Activated naive CD4-positive, alpha-beta T cell treated with anti-CD3 and anti-CD28 coated beads, Interleukin-2, amount 10 ng/mL, durations not matched to agents 7 days and 5 days (primary cell): ENCODE measurements around the gene PGM2L1.
"Not testable (repeated sequence)": the region's sequence is repeated elsewhere in the genome, so short reads cannot be mapped to it uniquely, and the experiment has no call there.

Experiments
- CTCF ChIA-PET: fragments of 350-600 bp; sonication (Branson Sonifier 250); formaldehyde crosslinking; loops from one replicate; lab custom pipeline; 2021; ENCODE audit warnings: antibody characterized with exemption; lab: Charles Lee
- DNase-seq: peaks from one replicate; pipeline ENCODE4 v3.0.0-alpha.2; 2020
- H3K27ac Mint-ChIP-seq: one replicate; pipeline ENCODE4 v1.8.0; 2021; ENCODE audit warnings: mild to moderate bottlenecking, moderate library complexity, mixed read lengths
- H3K27me3 Mint-ChIP-seq: one replicate; pipeline ENCODE4 v1.8.0; 2021; ENCODE audit warnings: mild to moderate bottlenecking, mixed read lengths
- H3K36me3 Mint-ChIP-seq: one replicate; pipeline ENCODE4 v1.8.0; 2021; ENCODE audit warnings: mixed read lengths
- H3K4me1 Mint-ChIP-seq: one replicate; pipeline ENCODE4 v1.8.0; 2021; ENCODE audit warnings: mixed read lengths
- H3K4me3 Mint-ChIP-seq: one replicate; pipeline ENCODE4 v1.8.0; 2021; ENCODE audit warnings: mild to moderate bottlenecking, moderate library complexity, mixed read lengths
- H3K9me3 Mint-ChIP-seq: one replicate; pipeline ENCODE4 v1.8.0; 2021; ENCODE audit warnings: mixed read lengths

Gene PGM2L1

DNA sequence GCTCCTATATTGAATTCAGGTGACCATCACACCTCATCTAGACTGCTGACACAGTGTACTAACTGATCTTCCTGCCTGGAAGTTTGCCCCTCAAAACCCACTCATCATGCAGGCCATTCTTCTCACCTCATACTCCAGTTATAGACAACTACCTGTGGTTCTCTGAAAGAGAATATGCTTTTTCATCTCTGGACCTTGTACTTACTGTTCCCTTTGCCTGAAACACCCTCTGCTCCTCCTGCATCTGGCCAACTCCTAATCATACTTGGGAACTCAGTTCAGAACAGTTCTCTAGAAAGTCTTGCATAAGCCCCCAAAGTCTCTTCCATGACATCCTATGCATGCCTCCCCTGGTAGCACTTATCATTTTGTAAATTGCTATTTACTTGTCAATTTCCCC, 58.6 kb downstream of the PGM2L1 start:
- Mint-ChIP-seq H3K4me1 (no peaks in the 10 kb centered on the region), H3K9me3 (no peaks in the 10 kb centered on the region), H3K4me3 (no peak overlapping the region), H3K27me3 (no peaks in the 10 kb centered on the region), H3K27ac (no peak overlapping the region), H3K36me3 (peaks cover 27% of the 10 kb centered on the region)
- CTCF ChIA-PET: no interaction called here
- DNase-seq: no peak

DNA sequence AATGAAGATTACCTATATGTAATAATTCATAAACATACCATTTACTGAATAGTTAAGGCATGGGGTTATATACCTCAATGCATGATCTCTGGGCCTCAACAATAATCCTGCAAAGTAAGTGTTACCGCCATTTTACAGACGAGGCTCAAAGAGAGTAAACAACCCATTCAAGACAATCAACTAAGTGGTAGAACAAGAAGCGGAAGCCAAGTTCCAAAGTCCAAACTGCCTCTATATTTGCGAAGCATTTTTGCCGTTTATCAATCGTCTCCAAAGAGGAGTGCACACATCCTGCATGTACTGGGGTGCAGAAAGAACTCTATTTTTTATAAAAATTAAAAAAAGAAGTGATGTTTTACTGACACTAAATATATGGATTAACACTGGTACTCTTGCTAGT, 59.3 kb downstream of the PGM2L1 start:
- Mint-ChIP-seq H3K4me1 (no peaks in the 10 kb centered on the region), H3K27ac (no peak overlapping the region), H3K9me3 (no peaks in the 10 kb centered on the region), H3K27me3 (no peaks in the 10 kb centered on the region), H3K4me3 (no peak overlapping the region), H3K36me3 (peaks cover 22% of the 10 kb centered on the region)
- DNase-seq: no peak
- CTCF ChIA-PET: no interaction called here

GRCh38 chr11:74333193-74333592, 65.0 kb downstream of the PGM2L1 start:
- H3K27me3 Mint-ChIP-seq: no peaks in the 10 kb centered on the region
- no peak overlapping the region for H3K27ac Mint-ChIP-seq
- no peak overlapping the region for H3K4me3 Mint-ChIP-seq
- no peaks in the 10 kb centered on the region for H3K4me1 Mint-ChIP-seq
- no peak for DNase-seq
- CTCF ChIA-PET: interaction anchor here (1.0 kb wide), 1 partner anchor 78 kb away, joined by 3 read pairs; no protein-coding TSS in a partner anchor
- H3K36me3 Mint-ChIP-seq: peaks cover 7% of the 10 kb centered on the region
- H3K9me3 Mint-ChIP-seq: no peaks in the 10 kb centered on the region

GRCh38 chr11:74332291-74332690, 65.9 kb downstream of the PGM2L1 start:
- Mint-ChIP-seq H3K4me1 (no peaks in the 10 kb centered on the region), H3K9me3 (no peaks in the 10 kb centered on the region), H3K27me3 (no peaks in the 10 kb centered on the region), H3K36me3 (peaks cover 3% of the 10 kb centered on the region), H3K4me3 (no peak overlapping the region), H3K27ac (no peak overlapping the region)
- no peak for DNase-seq
- CTCF ChIA-PET: no interaction called here

DNA sequence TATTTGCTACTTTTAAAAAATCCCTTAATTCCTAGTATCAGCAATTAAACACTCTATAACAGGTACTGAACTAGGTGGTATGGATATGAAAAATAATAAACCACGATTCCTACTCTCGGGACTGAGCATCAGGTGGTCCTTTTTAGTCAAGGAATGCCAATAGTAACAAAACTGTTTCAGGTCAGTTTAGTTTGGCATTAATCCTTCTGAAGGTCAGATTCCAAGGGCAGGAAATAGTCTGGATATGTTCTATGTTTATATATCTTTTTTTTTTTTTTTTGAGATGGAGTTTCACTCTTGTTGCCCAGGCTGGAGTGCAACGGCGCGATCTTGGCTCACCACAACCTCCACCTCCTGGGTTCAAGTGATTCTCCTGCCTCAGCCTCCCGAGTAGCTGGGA, 67.2 kb downstream of the PGM2L1 start:
- H3K36me3 Mint-ChIP-seq, H3K27ac Mint-ChIP-seq, CTCF ChIA-PET: not testable (repeated sequence)

GRCh38 chr11:74330075-74330858, 68.0 kb downstream of the PGM2L1 start:
- CTCF ChIA-PET: interaction anchor here (0.7 to 1.3 kb wide), 3 partner anchors 9 to 75 kb away, joined by 3 to 4 read pairs (median 3); no protein-coding TSS in a partner anchor
- peaks cover 4% of the 10 kb centered on the region for H3K27me3 Mint-ChIP-seq
- no peak for DNase-seq
- no peaks in the 10 kb centered on the region for H3K4me1 Mint-ChIP-seq
- H3K4me3 Mint-ChIP-seq: no peak overlapping the region
- no peak overlapping the region for H3K27ac Mint-ChIP-seq
- no peaks in the 10 kb centered on the region for H3K36me3 Mint-ChIP-seq
- no peaks in the 10 kb centered on the region for H3K9me3 Mint-ChIP-seq

More for the DNA sequence above, 67.2 kb downstream of the PGM2L1 start:
- H3K4me1 Mint-ChIP-seq, H3K4me3 Mint-ChIP-seq, H3K27me3 Mint-ChIP-seq, DNase-seq, H3K9me3 Mint-ChIP-seq: not testable (repeated sequence)

DNA sequence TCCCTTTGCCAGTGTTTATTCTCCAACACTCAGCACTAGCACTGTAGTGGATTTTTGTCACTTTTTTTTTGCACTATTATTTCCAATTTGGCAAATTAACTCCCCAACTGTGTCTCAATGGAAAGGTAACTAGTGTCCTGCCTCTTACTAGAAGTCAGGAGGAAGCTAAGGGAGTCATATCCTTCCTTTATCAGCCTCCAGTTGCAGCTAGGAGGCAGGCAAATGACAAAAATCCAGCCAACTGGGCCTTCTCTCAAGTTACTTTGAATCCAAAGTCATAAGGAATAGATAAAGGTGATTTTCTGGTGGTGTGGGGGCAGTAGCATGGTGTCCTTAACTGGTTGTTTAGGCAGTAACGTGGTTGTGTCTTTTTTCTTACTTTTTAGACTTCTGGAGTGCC, 71.2 kb downstream of the PGM2L1 start:
- Mint-ChIP-seq H3K4me3 (no peak overlapping the region), H3K36me3 (no peaks in the 10 kb centered on the region), H3K27ac (no peak overlapping the region), H3K4me1 (no peaks in the 10 kb centered on the region), H3K27me3 (peaks cover 12% of the 10 kb centered on the region), H3K9me3 (no peaks in the 10 kb centered on the region)
- CTCF ChIA-PET: interaction anchor here (2.1 kb wide), 1 partner anchor 72 kb away, joined by 8 read pairs; no protein-coding TSS in a partner anchor
- DNase-seq: no peak

- Mint-ChIP-seq H3K4me1 (no peaks in the 10 kb centered on the region), H3K36me3 (no peaks in the 10 kb centered on the region), H3K4me3 (no peak overlapping the region), H3K27ac (no peak overlapping the region), H3K27me3 (peaks cover 16% of the 10 kb centered on the region), H3K9me3 (no peaks in the 10 kb centered on the region)
- CTCF ChIA-PET: interaction anchor here (2.1 kb wide), 1 partner anchor 71 kb away, joined by 8 read pairs; no protein-coding TSS in a partner anchor
- no peak for DNase-seq
These were observed 71.6 kb downstream of the PGM2L1 start for GRCh38 chr11:74326665-74327064.

DNA sequence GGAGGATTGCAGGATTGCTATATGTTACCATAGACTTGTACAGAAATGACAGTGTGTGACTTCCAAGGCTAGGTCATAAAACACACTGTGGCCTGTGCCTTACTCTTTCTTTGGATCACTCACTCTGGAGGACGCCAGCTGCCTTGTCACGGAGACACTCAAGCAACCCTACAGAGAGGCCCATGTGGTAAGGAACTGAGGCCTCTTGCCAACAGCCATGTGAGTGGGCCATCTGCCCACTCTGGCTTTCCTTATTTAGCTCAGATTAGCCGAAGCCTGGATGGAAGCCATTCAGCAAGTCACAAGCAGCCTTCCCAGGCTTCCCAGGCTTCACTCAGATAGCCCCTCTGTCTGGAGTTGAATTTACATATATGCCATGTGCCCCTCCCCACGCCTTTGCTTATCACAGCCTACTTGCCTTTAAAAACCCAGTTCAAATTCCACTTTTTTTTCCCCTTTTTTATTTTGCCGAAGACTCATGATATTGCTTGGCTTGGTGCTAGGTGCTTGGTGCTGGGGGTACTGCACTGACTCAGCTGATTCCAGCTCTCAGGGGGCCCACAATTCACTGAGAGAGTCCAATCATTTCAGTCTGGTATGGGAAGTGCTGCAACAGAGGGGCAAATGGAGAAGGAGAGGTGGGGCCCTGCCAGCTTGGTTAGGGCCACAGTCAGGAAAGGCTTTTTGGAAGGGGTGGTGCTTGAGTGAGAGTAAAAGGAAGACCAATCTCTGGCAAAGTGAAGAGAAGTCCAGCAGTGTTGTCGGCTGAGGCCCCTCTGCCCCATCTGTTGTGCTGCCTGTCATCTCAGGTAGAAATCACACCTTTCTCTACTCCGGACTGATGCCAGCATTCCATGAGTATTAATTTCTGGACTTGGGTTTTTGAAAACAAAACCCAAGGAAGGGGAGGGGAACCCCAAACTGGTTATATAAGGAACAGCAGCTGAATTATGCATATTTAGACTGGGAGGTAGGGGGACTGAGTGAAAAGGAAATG, 72.3 kb downstream of the PGM2L1 start:
- Mint-ChIP-seq H3K4me3 (no peak overlapping the region), H3K4me1 (no peaks in the 10 kb centered on the region), H3K27ac (no peak overlapping the region), H3K27me3 (peaks cover 19% of the 10 kb centered on the region), H3K9me3 (no peaks in the 10 kb centered on the region), H3K36me3 (no peaks in the 10 kb centered on the region)
- no peak for DNase-seq
- CTCF ChIA-PET: interaction anchor here (2.1 kb wide), 1 partner anchor 71 kb away, joined by 8 read pairs; no protein-coding TSS in a partner anchor

DNA sequence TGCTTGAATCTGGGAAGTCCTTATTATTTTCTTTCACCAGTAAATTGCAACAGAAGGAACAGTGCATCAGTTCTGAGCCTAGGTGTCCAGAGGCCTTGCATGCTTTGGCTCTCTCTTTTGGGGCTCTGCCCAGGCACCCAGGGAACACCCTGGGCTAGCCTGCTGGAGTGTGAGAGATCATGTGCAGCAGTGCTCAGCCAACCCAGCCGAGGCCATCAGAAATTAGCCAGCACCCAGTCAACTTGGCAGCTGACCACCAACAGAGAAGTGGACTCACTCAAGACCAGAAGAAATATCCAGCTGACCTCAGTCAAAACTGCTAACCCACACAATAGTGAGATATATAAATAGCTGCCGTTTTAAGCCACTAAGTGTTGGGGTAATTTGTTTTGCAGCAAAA, 75.6 kb downstream of the PGM2L1 start:
- no peak overlapping the region for H3K4me3 Mint-ChIP-seq
- peaks cover 20% of the 10 kb centered on the region for H3K27me3 Mint-ChIP-seq
- CTCF ChIA-PET: interaction anchor here (1.7 to 3.6 kb wide), 4 partner anchors 9 to 67 kb away, joined by 4 to 50 read pairs (median 8); no protein-coding TSS in a partner anchor
- H3K9me3 Mint-ChIP-seq: peaks cover 4% of the 10 kb centered on the region
- H3K4me1 Mint-ChIP-seq: no peaks in the 10 kb centered on the region
- no peak for DNase-seq
- no peaks in the 10 kb centered on the region for H3K36me3 Mint-ChIP-seq
- no peak overlapping the region for H3K27ac Mint-ChIP-seq

GRCh38 chr11:74321487-74322188, 76.6 kb downstream of the PGM2L1 start:
- H3K9me3 Mint-ChIP-seq: peaks cover 14% of the 10 kb centered on the region
- H3K4me1 Mint-ChIP-seq: no peaks in the 10 kb centered on the region
- no peak overlapping the region for H3K27ac Mint-ChIP-seq
- DNase-seq: peak; percentile 48
- H3K27me3 Mint-ChIP-seq: peaks cover 25% of the 10 kb centered on the region
- H3K4me3 Mint-ChIP-seq: no peak overlapping the region
- peaks cover 4% of the 10 kb centered on the region for H3K36me3 Mint-ChIP-seq
- CTCF ChIA-PET: interaction anchor here (0.6 to 3.6 kb wide), 17 partner anchors 8 to 358 kb away, joined by 3 to 50 read pairs (median 4); no protein-coding TSS in a partner anchor

- peaks cover 18% of the 10 kb centered on the region for H3K9me3 Mint-ChIP-seq
- no peak overlapping the region for H3K27ac Mint-ChIP-seq
- DNase-seq: no peak
- no peaks in the 10 kb centered on the region for H3K4me1 Mint-ChIP-seq
- CTCF ChIA-PET: interaction anchor here (0.9 to 3.6 kb wide), 10 partner anchors 7 to 357 kb away, joined by 3 to 50 read pairs (median 4); no protein-coding TSS in a partner anchor
- peaks cover 21% of the 10 kb centered on the region for H3K27me3 Mint-ChIP-seq
- H3K4me3 Mint-ChIP-seq: no peak overlapping the region
- peaks cover 4% of the 10 kb centered on the region for H3K36me3 Mint-ChIP-seq
These were observed 77.7 kb downstream of the PGM2L1 start for GRCh38 chr11:74320538-74320937.

DNA sequence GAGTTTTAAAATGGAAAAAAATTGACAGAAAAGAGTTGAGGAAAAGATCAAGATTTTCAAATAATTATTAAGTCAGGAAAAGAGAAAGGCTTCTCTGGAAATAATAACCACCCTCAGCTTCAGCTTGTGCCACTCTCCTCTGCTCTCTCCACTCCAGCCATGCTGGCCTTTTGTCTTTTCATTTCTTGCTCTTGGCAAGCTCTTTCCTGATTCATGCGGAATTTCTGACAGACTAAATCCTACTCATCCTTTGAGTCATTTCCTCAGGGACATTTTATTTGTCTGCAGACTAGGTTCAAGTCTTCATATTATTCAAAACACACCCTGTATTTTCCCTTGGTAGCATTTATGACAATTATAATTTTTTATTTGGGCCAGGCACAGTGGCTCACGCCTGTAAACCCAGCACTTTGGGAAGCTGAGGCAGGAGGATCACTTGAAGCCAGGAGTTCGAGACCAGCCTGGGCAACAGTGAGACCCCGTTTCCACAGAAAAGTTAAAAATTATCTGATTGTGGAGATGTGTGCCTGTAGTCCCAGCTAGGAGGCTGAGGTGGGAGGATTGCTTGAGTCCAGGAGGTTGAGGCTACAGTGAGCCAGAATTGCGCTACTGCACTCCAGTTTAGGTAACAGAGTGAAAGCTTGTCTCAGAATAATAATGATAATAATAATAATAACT, 79.0 kb downstream of the PGM2L1 start:
- Mint-ChIP-seq H3K4me3 (no peak overlapping the region), H3K9me3 (peaks cover 18% of the 10 kb centered on the region), H3K36me3 (peaks cover 4% of the 10 kb centered on the region), H3K4me1 (no peaks in the 10 kb centered on the region), H3K27me3 (peaks cover 21% of the 10 kb centered on the region), H3K27ac (no peak overlapping the region)
- CTCF ChIA-PET: interaction anchor here (1.1 to 1.9 kb wide), 2 partner anchors 10 to 64 kb away, joined by 3 to 8 read pairs; no protein-coding TSS in a partner anchor
- no peak for DNase-seq
